Urothelium cell line (cell line): Measurements from ENCODE around the gene TNS3.
"Not testable (repeated sequence)": the region's sequence is repeated elsewhere in the genome, so short reads cannot be mapped to it uniquely, and the experiment has no call there.

Experiments used
- DNase-seq: peaks from one replicate; pipeline ENCODE4 v3.0.0; 2011; ENCODE audit warnings: low spot score, mixed read lengths
- FAIRE-seq: peaks from 2 replicates; lab custom pipeline; 2011; peaks lifted over from hg19 to GRCh38; lab: Jason Lieb, UNC

Gene TNS3

GRCh38 chr7:47474937-47475879 is 106.7 kb downstream of the TNS3 start:
- peak; percentile 97 for DNase-seq
- FAIRE-seq, result no peak

GRCh38 chr7:47474211-47474936 is 107.5 kb downstream of the TNS3 start:
- FAIRE-seq, result peak; percentile 100
- DNase-seq, result no peak

- FAIRE-seq (no peak), DNase-seq (no peak)
Observed at GRCh38 chr7:47473499-47474210, 108.3 kb downstream of the TNS3 start.

GRCh38 chr7:47472444-47473157 is 109.3 kb downstream of the TNS3 start:
- DNase-seq, result no peak
- FAIRE-seq, result no peak

GRCh38 chr7:47471831-47472230 is 110.1 kb downstream of the TNS3 start:
- DNase-seq (no peak), FAIRE-seq (no peak)

- FAIRE-seq, result no peak
- DNase-seq, result no peak
Observed at GRCh38 chr7:47471358-47471703, 110.6 kb downstream of the TNS3 start.

GRCh38 chr7:47470567-47471357 is 111.1 kb downstream of the TNS3 start:
- DNase-seq, result no peak
- FAIRE-seq, result peak; percentile 59

GRCh38 chr7:47469846-47470245 is 112.1 kb downstream of the TNS3 start:
- not testable (repeated sequence) for DNase-seq, FAIRE-seq

GRCh38 chr7:47466832-47467231 is 115.1 kb downstream of the TNS3 start:
- peak; percentile 78 for FAIRE-seq

GRCh38 chr7:47465191-47465590 is 116.7 kb downstream of the TNS3 start:
- DNase-seq (no peak), FAIRE-seq (peak; percentile 9)

More at GRCh38 chr7:47466832-47467231, 115.1 kb downstream of the TNS3 start:
- DNase-seq, result no peak

GRCh38 chr7:47464266-47464665 is 117.6 kb downstream of the TNS3 start:
- no peak for FAIRE-seq
- DNase-seq, result no peak

- FAIRE-seq, result no peak
- DNase-seq, result no peak
Observed at GRCh38 chr7:47461746-47462145, 120.2 kb downstream of the TNS3 start.

- DNase-seq (no peak), FAIRE-seq (peak; percentile 94)
Observed at GRCh38 chr7:47461161-47461560, 120.8 kb downstream of the TNS3 start.

- FAIRE-seq (peak; percentile 62), DNase-seq (no peak)
Observed at GRCh38 chr7:47460251-47460989, 121.5 kb downstream of the TNS3 start.

GRCh38 chr7:47458486-47458885 is 123.4 kb downstream of the TNS3 start:
- no peak for FAIRE-seq

GRCh38 chr7:47458057-47458456 is 123.9 kb downstream of the TNS3 start:
- FAIRE-seq, result peak; percentile 81
- peak; percentile 64 for DNase-seq

More at GRCh38 chr7:47458486-47458885, 123.4 kb downstream of the TNS3 start:
- DNase-seq, result no peak

- no peak for DNase-seq
- peak; percentile 72 for FAIRE-seq
Observed at GRCh38 chr7:47456210-47456955, 125.5 kb downstream of the TNS3 start.

- DNase-seq (no peak), FAIRE-seq (no peak)
Observed at GRCh38 chr7:47455872-47456185, 126.1 kb downstream of the TNS3 start.
